B cell (primary cell): ENCODE data around the gene ACTR5. TPM values are rescaled to one million over a fixed set of nuclear protein-coding genes. Genes with fewer than 3 reads are reported as not detected.

Source experiments
- polyA plus RNA-seq: library from polyadenylated mRNA; depleted of rRNA; stranded (reverse); fragments of >200 nt; gene quantifications from 2 replicates; pipeline ENCODE4 v1.2.3, GENCODE V29; 2012
- small RNA-seq: library from RNA; depleted of rRNA; stranded (forward); fragments of <200 nt; gene quantifications from one replicate; pipeline ENCODE3, GENCODE V24; 2012; ENCODE audit warnings: low replicate concordance, low read depth; ENCODE audit not compliant: insufficient read length
- total RNA-seq, 2 donors: library from RNA; stranded (reverse); fragments of 120-200 nt in 1 of 2; gene quantifications; 1 replicate in 1 of 2; 2 replicates in 1 of 2; pipeline versions ENCODE4 v1.2.3 to v1.2.4, GENCODE V29; 2013 to 2022

ACTR5 gene
- total and polyA plus RNA-seq, 2 donors (not counting 1 experiment from before 2014, with no cell fraction given): 15.4 to 18.0 TPM

Small RNA genes lying within 50 kb of the gene (small RNA-seq; reads per million reads assigned to genes)
- gene RF00017: not detected

Other genes with a start within 250 kb of the ACTR5 start
- gene ADIG, start 167.3 kb upstream of the ACTR5 start, total RNA-seq: not detected in 2 replicates
- not detected in 2 replicates for gene ADIG, start 167.3 kb upstream of the ACTR5 start, polyA plus RNA-seq
- not detected in 2 replicates for gene ARHGAP40, start 146.7 kb upstream of the ACTR5 start, total RNA-seq
- not detected in 2 replicates for gene ARHGAP40, start 146.7 kb upstream of the ACTR5 start, polyA plus RNA-seq
- not detected in 2 replicates for gene SLC32A1, start 24.0 kb upstream of the ACTR5 start, total RNA-seq
- 0.16 TPM in 1 of 2 replicates, not detected in the other for gene SLC32A1, start 24.0 kb upstream of the ACTR5 start, polyA plus RNA-seq
- 108 and 112 TPM in 2 replicates for gene PPP1R16B, start 57.2 kb downstream of the ACTR5 start, total RNA-seq
- gene PPP1R16B, start 57.2 kb downstream of the ACTR5 start, polyA plus RNA-seq: 54.5 and 58.8 TPM in 2 replicates
- 1.7 and 2.0 TPM in 2 replicates for gene FAM83D, start 178.0 kb downstream of the ACTR5 start, total RNA-seq
- gene FAM83D, start 178.0 kb downstream of the ACTR5 start, polyA plus RNA-seq: 0.82 and 3.0 TPM in 2 replicates
- 7.5 and 8.4 TPM in 2 replicates for gene DHX35, start 213.9 kb downstream of the ACTR5 start, total RNA-seq
- gene DHX35, start 213.9 kb downstream of the ACTR5 start, polyA plus RNA-seq: 10.9 and 12.4 TPM in 2 replicates